ENCODE measurements around the gene BMS1.
A peak's percentile ranks its signal among the peaks of the same experiment; 100 is the strongest.
"Not testable (repeated sequence)": the region's sequence is repeated elsewhere in the genome, so short reads cannot be mapped to it uniquely, and the experiment has no call there.

BMS1 gene

DNA sequence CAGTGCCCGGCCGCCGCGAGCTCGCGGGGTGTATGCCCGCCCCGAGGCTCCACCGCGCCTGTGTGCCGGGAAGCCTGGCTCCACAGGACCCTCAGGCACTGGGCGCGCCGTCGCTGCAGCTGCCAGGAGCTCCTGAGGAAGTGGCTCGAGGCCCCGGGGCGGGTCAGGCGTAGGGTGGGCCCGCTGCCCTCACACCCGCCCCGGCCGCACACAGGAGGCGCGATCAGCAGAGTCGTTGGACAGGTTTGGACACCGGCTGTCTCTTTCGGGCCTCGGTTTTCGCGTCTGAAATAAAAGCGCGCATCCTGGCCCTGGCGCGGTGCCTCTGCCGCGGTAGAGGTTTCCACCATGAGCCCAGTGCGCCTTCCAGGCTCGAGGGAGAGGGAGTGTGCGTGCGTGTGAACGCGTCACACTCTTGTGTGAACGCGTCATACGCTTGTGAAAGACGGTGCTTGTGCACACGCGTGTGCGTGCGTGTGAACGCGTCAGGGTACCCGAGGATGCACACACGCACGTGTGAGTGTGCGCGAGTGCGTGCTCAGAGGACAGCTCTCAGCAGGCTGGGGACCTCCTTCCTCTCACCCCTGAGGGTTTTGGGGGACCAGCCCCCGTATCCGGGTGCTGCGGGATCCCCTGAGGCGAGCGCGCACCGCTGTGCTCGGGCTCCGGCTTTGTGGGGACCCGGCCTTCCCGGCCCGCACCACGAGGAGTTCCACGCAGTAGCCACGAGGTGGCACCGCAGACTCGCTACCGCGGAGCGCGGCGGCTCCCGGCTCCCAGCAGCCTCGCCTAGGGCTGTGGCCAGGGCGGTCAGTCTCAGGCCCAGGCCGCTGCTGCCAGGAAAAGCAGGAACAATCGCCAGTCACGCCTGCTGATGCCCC lies 83.8 kb downstream of the BMS1 start:
- DNase-seq (ENCODE audit: low read depth in 1 of 2, low spot score in 1 of 2), result peak in 1 of 2 donors; percentile 3

DNA sequence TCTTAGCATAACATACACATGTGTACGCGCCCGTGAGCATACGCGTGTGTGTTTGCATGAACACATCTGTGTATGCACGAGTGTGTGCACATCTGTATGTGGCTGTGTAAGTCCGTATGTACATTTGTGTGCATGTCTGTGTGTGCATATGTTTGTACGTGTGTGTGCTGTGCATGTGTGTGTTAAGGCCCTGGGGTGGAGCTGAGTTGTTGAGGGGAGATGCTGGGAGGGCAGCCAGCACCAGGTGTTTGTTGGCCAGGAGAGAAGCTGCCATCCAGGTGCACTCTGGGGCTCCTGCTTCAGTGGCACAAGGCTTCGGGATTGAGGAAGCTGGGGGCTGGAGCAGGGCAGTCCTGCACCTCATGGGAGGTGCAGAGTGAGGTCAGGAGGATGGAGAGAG lies 85.0 kb downstream of the BMS1 start:
- DNase-seq (ENCODE audit: low read depth in 1 of 2, low spot score in 1 of 2), result no peak

DNA sequence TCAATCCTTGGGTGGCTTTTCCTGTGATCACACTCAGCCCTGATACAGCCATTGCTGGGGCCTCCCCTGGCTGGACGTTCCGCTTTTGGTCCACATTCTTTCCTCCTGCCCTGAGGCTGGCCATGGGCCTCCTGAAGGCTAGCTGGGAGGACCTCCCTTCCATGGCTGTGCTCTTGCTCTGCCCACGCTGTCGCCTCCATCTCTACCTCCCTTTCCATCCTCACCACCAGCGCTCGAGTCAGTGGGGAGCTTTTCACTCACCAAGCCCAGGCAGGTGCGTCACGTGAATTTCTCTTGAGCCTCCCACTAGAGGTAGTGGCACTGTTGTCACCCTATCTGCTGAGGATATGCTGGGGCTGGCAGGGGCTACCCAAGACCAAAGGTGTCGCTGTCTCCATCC lies 85.9 kb downstream of the BMS1 start:
- DNase-seq (ENCODE audit: low read depth in 1 of 2, low spot score in 1 of 2), result no peak

DNA sequence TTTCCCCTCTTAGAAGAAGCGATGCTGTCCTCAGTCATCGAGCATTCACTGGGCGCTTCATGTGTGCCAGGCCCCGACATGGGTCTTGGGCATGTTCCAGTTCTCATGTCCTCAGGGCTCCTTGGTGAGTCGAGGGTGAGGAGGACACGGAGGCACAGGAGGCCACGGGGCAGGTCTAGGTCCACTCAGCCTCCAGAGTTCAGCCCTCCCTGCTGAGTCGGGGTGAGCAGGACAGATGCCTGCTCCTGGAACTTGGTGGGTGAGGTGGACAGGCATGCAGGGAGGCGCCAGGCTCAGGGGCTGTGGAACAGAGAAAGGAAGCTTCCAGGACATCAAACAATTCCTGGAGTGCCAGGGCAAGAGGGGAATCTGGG lies 87.4 kb downstream of the BMS1 start:
- no peak for DNase-seq (ENCODE audit: low read depth in 1 of 2, low spot score in 1 of 2)

DNA sequence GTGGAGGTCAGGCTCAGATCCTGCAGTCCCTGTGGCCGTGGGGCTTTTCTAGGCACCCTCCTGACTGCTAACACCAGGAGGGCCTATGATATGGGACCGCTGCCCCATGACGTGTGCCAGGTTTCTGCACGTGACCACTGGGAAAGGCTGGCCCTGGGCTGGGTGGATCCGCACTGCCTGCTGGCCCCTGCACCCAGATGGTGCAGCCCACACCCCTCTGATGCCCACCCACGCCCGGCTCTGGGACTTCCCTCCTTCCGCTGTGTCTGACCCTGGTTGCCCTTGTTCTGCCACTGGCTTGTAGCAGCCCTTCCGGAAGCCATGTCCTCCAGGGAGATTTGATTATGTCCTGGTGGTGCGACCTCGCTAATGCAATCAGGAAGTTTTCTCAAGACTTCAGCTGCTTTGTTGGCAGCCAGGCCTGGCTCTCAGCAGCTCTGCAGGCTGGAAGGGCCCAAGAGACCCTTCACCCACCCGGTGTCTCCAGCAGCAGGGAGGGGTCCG lies 88.6 kb downstream of the BMS1 start:
- not testable (repeated sequence) for DNase-seq (ENCODE audit: low read depth in 1 of 2, low spot score in 1 of 2)

DNA sequence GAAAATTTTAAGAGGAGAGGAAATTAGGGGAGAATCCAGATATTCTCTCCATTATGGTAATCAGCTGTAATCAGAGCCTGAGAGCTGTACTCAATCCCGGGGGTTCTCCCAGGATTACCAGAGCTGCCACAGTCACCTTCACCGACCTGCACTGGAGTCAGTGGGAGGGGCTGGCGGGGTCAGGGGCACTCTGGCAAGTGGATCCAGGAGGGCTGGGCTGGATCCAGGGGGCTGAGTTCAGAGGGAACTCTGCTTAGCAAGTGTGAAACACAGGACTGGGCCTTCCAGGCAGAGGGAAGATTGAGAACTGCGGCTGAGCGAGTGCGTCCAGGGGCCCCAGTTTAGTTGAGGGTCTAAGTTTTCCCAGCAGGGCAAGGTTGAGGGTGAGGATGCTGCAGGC lies 89.2 kb downstream of the BMS1 start:
- DNase-seq (ENCODE audit: low read depth in 1 of 2, low spot score in 1 of 2), result no peak

DNA sequence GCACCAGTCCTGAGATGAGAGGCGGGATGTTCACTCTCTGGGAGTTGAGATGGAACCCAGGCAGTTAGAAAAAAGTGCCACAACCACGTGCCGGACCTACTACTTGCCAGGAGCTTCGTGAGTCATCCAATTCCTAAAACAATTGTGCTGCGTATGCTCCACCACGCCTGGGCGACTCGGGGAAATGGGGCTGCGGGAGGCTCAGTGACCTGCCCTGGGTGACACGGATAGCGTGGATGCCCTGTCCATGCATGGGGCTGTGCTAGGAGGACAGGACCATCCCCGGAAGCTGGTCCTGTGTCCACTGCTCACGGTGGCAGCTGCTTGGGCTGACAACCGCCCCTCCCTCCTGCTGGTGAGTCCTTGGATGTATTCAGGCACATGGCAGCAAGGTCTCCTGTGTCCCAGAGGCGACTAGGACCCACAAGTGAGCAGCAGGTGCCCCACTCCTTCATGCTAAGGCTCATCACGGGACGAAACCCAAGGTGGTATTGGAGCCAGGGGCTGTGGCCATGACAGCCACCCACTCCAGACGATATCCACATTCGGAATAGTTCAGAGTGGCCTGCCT lies 90.4 kb downstream of the BMS1 start:
- DNase-seq (ENCODE audit: low read depth in 1 of 2, low spot score in 1 of 2), result no peak

DNA sequence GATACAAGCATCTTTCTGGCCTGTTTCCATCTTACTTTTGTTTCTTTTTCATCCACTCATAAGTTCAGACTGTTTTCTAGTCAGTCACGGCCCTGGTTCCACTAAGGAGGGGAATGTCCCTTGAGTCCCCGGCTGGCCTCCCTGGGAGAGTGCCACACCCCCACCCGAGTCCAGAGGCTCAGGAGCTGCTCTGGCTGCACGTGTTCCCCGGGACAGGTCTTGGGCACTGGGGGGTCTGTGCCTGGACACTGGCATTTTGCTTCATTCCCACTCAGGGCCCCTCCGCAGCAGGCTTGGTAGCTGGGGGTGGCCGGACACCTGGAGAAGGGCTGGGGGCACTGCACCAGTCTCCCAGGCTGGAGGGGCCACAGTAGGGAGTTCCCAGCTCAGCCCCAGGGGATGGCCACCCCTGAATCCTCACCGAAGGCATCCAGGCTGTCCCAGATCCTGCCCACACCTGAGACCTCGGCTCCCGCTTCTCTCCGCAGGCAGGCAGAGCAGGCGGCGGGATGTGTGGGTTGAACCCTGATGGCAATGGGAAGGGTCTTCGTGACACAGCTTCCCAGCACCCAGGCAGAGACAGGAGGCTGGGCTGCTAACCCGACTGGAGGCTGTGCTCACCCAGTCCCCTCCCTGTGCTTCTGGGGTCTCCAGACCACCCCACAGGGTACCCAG lies 92.3 kb downstream of the BMS1 start:
- DNase-seq (ENCODE audit: low read depth in 1 of 2, low spot score in 1 of 2), result no peak

DNA sequence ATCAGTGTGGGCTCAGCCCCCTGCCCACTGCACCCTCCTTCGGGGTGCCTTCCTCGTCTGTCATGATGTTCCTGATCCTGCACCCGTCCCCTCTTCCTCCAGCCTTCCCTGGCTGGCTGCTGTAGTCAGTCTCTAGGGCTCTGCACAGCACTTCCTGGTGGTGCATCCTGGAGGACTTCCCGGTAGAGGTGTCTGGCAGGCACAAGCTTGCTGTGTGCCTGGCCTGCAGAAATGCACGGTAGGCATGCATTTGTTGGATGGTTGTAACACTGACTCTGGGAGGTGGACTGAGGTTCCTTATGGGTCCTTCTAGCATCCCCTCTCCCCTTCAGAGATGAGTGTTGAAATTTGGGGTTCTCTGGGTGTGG lies 92.8 kb downstream of the BMS1 start:
- no peak for DNase-seq (ENCODE audit: low read depth in 1 of 2, low spot score in 1 of 2)

DNA sequence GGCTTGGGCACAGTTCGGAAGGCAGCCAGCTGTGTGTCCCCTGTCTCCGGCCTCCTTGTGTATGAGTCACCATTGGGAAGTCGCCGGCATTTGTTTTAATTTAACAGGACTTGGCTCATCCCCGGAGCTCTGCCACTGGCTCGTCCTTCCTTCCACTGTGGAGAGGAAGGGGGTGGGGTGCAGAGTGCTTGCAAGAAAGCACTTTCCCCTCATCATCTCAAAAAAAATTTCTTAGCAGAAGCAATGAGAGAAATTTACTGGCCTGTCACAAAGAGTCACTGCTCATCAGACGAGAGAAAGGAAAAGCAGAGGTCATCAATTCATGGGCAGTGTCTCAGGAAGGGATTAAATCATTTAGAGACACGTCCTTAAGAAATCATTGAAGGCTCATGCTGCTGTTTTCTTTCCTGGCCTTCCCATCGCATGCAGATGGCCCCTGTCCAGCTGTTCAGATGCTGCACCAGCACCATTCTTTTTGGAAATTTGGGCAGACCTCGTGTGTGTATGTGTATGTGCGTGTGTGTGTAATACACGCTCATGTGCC lies 93.3 kb downstream of the BMS1 start:
- no peak for DNase-seq (ENCODE audit: low read depth in 1 of 2, low spot score in 1 of 2)

DNA sequence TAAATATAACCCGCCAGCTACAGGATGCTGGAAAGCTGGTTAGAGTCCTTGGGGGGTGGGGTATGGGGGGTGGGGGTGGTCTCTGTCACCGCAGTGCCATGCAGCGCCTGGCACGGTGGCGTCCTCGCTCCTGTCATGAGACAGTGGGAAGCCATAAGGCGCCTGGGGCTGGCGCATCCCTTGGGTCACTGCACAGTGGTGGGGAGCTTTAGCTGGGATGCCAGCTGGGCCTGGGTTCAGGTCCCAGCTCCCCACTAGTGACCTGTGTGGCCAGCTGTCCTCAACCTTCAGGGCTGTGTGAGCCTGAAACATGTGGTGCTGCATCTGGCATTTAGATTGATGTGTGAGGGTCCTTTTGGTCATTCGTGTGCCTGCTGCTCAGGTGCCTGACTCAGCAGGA lies 93.9 kb downstream of the BMS1 start:
- DNase-seq (ENCODE audit: low read depth in 1 of 2, low spot score in 1 of 2), result no peak

DNA sequence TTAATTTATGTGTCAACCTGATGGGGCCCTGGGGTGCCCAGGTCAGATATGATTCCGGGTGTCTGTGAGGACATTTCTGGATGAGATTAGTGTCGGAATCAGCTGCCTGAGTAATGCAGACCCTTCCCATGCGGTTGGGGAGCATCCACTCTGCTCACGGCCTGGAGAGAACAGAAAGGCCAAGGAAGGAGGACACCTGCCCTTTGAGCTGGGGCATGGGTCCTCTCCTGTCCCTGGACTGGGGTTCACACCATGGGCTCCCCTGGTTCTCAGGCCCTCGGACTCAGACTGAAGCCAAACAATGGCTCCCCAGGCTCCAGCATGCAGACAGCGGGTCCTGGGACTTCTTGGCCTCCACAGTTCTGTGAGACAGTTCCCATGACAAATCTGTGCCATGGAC lies 94.3 kb downstream of the BMS1 start:
- no peak for DNase-seq (ENCODE audit: low read depth in 1 of 2, low spot score in 1 of 2)

DNA sequence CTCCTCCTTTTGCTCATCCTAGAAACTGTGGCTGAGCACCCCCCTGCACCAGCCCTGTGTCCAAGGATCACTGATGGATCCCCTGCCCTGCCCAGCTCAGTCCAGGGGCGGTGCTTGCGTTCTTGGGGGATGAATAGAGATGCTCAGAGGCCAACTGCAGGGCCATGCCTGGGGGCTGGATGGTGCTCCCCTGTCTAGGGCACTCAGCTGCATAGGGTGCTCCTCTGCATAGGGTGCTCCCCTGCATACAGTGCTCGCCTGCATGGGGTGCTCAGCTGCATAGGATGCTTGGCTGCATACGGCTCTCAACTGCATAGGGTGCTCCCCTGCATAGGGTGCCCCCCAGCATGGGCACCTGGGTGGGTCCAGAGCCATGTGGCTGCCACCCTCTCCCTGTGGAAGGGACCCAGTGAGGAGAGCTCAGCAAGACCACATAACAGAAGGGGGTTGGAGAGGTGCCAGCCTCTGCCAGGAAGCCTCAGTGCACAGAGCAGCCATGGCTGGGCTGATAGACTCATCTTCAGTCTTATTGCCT lies 95.0 kb downstream of the BMS1 start:
- DNase-seq (ENCODE audit: low read depth in 1 of 2, low spot score in 1 of 2), result no peak

DNA sequence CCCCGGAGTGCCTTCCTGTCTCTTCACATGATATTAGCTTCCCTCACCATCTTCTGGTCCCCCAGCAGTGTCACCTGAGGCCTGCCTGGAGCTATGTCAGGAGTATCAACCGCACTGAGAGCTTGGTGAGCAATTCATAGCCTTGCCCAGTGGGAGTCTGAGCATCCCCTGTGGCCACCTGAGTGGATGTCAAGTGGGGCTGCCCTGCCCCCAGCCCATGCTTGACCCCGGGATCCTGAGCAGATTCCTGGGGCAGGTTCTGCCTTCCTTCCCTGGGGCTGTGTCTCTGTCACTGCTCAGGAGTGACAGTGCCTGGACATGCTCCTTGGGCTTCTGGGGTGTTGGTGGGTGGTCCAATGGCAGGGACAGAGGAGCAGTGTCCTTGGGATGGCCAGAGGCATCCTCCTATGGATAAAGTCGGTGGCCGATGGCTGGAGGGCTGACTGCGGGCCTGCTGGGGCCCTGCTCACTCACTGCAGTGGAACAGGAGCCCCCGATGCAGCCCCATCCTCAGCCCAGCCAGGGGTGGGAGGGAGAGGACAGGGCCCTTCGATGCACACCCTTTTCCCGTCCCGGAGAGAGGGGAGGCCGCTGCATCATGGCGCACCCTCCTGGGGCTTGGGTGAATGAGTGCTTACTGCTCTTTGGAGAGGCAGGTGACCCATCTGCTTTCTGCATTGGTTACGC lies 95.7 kb downstream of the BMS1 start:
- no peak for DNase-seq (ENCODE audit: low read depth in 1 of 2, low spot score in 1 of 2)

DNA sequence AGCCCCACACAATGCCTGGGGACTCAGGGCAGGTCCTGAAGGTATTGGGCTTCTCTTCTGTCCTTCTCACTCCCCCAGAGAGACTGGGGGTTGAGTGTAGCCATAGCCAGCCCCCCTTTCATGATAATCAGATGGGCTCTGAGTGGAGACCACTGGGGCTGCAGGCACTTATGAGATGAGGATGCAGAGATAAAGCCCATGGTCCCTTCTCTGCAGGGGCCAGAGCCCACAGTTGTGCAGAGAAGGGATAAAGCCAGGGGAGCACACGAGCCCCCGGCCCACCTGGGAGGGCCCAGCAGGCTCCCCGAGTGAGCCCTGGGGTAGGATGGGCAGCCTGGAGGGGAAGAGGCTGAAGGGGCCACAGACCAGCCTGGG lies 96.2 kb downstream of the BMS1 start:
- no peak for DNase-seq (ENCODE audit: low read depth in 1 of 2, low spot score in 1 of 2)

DNA sequence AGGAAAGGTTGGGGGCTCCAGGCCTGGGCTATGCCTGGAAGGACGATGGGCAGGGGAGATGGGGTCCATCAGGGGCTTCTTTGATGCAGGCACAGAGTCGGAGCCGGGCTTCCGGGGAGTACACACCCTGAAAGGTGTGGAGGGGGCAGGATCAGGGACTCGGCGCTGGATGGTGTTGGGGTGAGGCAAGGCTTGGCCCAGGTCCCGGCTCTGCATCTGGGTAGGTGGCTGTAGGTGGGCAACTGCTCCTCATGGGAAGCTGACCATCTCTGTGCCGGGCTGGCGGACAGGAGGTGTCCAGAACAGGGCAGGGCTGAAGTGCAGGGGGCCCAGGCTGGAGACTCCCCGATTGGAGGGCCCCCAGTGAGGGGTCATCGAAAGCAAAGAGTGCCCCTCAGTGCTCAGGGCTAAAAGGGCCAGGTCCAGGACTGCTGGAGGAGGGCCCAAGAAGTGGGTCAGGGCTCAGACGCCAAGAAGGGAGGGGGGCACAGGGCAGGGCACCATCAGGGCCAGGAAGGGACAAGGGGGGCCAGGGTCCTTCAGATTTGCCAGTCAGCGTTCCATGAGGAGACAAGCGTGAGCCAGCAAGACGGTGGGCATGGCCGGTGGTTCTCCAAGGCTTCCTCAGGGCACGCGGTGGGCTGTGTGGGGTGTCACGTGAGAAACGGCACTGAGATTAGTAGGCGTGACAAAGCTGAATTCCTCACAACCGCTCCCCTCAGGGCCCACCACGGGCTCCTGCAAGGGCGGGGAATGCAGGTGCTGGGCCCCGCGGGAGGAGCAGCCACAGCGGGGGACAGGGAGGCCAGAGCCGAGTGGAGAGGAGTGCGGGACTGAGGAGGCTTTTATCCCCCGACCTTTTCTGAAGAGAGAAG lies 97.0 kb downstream of the BMS1 start:
- DNase-seq (ENCODE audit: low read depth in 1 of 2, low spot score in 1 of 2), result no peak

DNA sequence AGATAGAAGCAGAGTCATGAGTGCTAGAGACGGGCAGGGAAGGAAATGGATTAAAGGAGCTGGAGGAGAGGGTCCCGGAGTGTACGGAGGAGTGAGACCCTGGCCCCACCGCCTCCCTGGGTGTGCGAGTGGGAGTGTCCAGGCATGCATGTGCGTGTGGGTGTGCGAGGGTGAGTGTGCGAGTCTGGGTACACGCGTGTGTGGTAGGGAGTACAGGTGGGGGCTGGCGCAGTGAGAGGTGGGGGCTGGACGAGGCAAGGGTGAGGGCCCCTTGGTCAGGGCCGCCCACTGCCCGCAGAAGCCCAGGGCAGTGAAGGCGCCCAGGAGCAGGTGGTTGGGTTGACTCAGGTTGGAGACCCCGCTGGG lies 97.6 kb downstream of the BMS1 start:
- DNase-seq (ENCODE audit: low read depth in 1 of 2, low spot score in 1 of 2), result no peak

DNA sequence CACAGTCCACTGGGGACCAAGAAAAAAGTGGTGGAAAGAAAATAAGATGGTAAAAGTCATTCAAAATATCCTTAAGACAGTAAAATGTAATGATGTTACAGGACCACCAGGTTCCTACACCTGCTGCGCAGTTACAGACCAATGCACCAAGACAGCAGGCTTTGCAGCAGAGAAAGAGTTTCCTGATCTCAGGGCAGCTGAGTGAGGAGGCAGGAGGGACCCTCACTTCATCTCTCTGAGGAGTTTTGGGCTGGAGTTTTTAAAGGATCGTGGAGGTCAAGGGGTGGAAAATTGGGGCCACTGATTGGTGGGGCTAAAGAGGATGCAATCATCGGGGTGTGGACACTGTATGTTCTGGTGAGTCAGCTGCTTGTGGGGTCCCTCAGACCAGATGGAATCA lies 100.0 kb downstream of the BMS1 start:
- DNase-seq (ENCODE audit: low read depth in 1 of 2, low spot score in 1 of 2), result no peak

All from activated CD4-positive, alpha-beta T cell treated with anti-CD3 and anti-CD28 coated beads, Interleukin-2, amount 50 U/mL, for 24 hours (primary cell).